ENCODE measurements around the gene RBBP9. TPM values are rescaled to one million over a fixed set of nuclear protein-coding genes. Genes with fewer than 3 reads are reported as not detected.
A peak's percentile ranks its signal among the peaks of the same experiment; 100 is the strongest.
"Not testable (repeated sequence)": the region's sequence is repeated elsewhere in the genome, so short reads cannot be mapped to it uniquely, and the experiment has no call there.

RBBP9 gene
- total RNA-seq (2014; rRNA removed; shearing (Covaris generic)) = 15.7 and 17.8 TPM in 2 replicates
- 10.0 and 19.5 TPM in 2 replicates for polyA plus RNA-seq (2015; cell fraction: cytosol; rRNA removed)
- 13.4 and 24.1 TPM in 2 replicates for polyA plus RNA-seq (2015; cell fraction: nucleus; rRNA removed)

DNA sequence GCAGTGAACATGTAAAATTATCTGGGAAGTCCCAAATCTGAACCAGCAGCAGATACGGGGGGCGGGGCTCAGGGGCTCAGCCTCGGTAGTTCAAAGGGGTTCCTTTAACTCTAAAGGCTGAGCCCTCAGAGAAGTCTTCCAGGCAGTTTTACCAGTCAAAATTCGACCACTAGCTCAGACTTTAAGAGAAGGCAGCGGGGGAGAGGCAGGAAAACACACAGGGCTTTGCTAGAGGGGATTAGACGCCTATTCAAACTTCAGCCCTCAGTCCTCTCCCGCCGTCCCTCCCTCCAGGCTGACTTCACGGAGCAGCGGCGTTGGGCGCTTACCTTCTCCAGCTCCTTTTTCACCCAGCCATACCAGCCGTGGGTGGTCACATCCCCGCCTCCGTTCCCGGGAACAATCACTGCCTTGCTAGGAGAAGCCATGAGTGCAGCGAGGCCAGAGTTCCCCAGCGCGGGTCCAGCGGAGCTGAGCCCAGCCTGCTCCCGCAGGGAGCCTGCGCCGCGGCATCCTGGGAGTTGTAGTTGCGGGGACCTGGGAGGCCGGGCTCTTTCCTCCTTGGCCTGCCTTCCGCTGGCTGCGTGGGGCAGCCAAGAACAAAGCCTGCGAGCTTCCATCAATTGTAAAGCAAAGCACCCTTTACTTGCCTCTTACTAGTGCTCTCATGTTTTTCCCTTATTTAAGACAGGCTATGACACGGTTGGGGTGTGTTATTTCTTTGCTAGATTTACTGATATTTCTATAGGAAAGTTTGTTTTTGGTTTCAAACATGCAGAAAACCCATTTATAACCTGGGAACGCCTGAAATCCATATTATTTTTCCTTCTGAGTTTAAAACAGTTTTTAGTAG is at the start of gene RBBP9:
TSS of gene RBBP9 (minus strand) at position 486 of the 853 bp plus-strand sequence. CDS start at position 428, 58 bp downstream.
- DNase-seq (ENCODE audit: low read depth, low spot score) = peak; percentile 87
- in situ Hi-C loops (cut with HindIII; ENCODE audit: low pct_unique_long_range_greater_than_20kb, low sequenced_read_pairs) = no loop called here

GRCh38 chr20:18545566-18545965 is 48.5 kb upstream of the RBBP9 start:
- in situ Hi-C loops (cut with HindIII; ENCODE audit: low pct_unique_long_range_greater_than_20kb, low sequenced_read_pairs) = no loop called here
- no peak for DNase-seq (ENCODE audit: low read depth, low spot score)

- no peak for DNase-seq (ENCODE audit: low read depth, low spot score)
- in situ Hi-C loops (cut with HindIII; ENCODE audit: low pct_unique_long_range_greater_than_20kb, low sequenced_read_pairs) = no loop called here
Measured at GRCh38 chr20:18543932-18544331, 46.9 kb upstream of the RBBP9 start.

DNA sequence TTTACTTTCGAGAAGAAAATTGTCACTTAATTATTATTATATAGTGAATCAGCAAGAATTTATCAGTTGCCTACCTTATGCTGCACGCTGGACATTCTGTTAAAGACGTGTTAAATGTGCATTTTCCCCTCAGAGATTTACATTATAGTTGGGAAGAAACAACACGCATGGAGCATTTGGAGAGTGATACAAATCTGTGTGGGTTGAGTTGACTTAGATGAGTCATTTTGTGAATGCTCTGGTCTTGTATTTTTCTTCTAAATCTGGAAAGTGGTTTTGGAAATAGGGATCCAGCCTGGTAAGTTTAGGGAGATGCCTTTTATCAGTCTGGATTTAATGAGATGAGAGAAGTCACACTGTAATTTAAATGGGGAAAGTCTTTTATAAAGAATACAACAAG is 46.2 kb upstream of the RBBP9 start:
- in situ Hi-C loops (cut with HindIII; ENCODE audit: low pct_unique_long_range_greater_than_20kb, low sequenced_read_pairs) = no loop called here
- DNase-seq (ENCODE audit: low read depth, low spot score) = no peak

DNA sequence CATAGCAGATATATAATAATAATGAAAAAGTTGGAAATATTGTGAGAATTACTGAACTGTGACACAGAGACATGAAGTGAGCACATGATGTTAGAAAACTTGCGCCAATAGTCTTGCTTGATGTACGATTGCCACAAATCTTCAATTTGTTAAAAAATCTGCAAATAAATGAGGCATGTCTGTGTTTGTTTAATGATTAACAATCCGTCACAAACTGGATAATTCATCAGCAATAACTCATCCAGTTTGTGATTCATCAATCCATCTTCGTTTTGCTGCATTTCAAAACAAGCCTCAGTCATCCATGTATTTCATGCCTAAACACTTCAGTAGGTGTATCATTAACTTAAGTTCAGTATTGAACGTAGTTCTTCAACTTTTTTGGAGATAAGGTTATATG is 44.7 kb upstream of the RBBP9 start:
- in situ Hi-C loops (cut with HindIII; ENCODE audit: low pct_unique_long_range_greater_than_20kb, low sequenced_read_pairs) = no loop called here

DNA sequence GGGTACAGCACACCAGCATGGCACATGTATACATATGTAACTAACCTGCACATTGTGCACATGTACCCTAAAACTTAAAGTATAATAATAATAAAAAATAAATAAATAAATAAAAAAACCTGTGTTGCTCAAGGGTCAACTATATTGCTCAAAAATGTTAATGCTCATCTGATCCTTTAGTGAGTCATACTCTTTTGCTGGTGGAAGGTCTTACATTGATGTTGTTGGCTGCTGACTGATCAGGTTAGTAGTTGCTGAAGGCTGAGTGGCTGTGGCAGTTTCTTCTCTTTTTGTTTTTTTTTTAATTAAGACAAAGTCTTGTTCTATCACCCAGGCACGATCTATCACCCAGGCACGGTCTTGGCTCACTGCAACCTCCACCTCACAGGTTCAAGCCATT is 40.6 kb upstream of the RBBP9 start:
- no peak for DNase-seq (ENCODE audit: low read depth, low spot score)
- in situ Hi-C loops (cut with HindIII; ENCODE audit: low pct_unique_long_range_greater_than_20kb, low sequenced_read_pairs) = no loop called here

More for the DNA sequence above, 44.7 kb upstream of the RBBP9 start:
- DNase-seq (ENCODE audit: low read depth, low spot score) = no peak

- in situ Hi-C loops (cut with HindIII; ENCODE audit: low pct_unique_long_range_greater_than_20kb, low sequenced_read_pairs) = no loop called here
- no peak for DNase-seq (ENCODE audit: low read depth, low spot score)
Measured at GRCh38 chr20:18533978-18534644, 37.1 kb upstream of the RBBP9 start.

DNA sequence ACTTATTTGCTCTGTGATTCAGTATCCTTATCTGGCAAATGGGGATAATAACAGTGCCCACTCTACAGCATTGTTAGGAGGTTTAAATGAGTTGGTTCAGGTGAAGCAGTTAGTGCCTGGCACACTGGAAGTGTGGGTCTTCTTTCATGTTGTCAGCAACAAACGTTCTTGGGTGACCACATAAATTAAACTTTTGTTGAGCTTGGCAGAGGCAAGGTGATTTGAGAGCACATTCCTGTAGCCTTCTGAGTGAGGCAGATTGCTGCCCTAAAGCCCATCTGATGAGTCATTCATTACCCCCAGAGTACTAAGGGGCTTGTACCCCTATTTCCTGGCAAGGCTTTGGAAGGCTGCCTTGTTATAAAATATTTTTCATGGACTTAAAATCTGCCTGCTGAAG is 36.5 kb upstream of the RBBP9 start:
- no peak for DNase-seq (ENCODE audit: low read depth, low spot score)
- in situ Hi-C loops (cut with HindIII; ENCODE audit: low pct_unique_long_range_greater_than_20kb, low sequenced_read_pairs) = no loop called here

- DNase-seq (ENCODE audit: low read depth, low spot score) = no peak
- in situ Hi-C loops (cut with HindIII; ENCODE audit: low pct_unique_long_range_greater_than_20kb, low sequenced_read_pairs) = no loop called here
Measured at GRCh38 chr20:18532626-18533025, 35.6 kb upstream of the RBBP9 start.

DNA sequence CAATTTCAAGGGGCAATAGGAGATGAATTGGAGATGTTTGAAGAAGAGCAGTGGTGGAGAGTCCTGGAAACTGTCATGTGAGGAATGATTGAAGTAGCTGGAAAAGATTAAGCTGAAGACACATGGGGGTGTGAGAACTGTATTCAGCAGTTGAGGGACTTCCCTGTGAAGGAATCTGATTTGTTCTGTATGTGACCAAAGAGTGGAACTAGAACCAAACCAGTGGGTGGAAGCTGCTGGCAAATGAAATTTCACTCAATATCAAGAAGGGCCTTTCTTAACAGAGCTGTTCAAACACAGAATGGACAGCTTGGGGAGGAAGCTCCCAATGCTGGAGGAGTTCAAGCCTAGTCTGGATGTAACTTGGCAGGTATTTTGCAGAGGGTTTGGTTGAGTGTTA is 32.0 kb upstream of the RBBP9 start:
- DNase-seq (ENCODE audit: low read depth, low spot score) = no peak
- in situ Hi-C loops (cut with HindIII; ENCODE audit: low pct_unique_long_range_greater_than_20kb, low sequenced_read_pairs) = no loop called here

- no peak for DNase-seq (ENCODE audit: low read depth, low spot score)
- in situ Hi-C loops (cut with HindIII; ENCODE audit: low pct_unique_long_range_greater_than_20kb, low sequenced_read_pairs) = no loop called here
Measured at GRCh38 chr20:18527836-18528235, 30.8 kb upstream of the RBBP9 start.

DNA sequence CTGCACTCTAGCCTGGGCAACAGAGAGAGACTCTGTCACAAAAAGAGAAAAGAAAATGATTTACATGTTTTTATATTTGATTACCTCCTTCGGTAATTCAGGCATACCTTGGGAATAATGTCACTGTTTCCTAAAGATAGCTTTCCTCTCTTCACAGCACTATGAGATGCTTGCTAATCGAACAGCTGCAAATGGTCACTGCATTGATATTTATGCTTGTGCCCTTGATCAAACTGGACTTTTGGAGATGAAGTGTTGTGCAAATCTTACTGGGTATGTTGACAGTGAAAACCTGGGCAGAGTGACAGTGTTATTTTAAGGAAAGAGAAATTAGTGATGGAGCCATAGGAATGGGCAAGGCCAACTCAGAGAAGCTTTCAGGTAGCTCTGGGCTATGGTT is 30.3 kb upstream of the RBBP9 start:
- no peak for DNase-seq (ENCODE audit: low read depth, low spot score)
- in situ Hi-C loops (cut with HindIII; ENCODE audit: low pct_unique_long_range_greater_than_20kb, low sequenced_read_pairs) = no loop called here

DNA sequence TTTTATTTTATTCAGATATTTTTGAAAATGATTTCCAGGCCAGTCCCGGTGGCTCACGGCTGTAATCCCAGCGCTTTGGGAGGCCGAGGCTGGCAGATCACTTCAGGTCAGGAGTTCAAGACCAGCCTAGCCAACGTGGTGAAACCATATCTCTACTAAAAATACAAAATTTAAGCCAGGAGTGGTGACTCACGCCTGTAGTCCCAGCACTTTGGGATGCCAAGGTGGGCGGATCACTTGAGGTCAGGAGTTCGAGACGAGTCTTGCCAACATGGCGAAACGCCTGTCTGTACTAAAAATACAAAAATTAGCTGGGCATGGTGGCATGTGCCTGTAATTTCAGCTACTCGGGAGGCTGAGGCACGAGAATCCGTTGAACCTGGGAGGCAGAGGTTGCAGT is 29.7 kb upstream of the RBBP9 start:
- DNase-seq (ENCODE audit: low read depth, low spot score); in situ Hi-C loops (cut with HindIII; ENCODE audit: low pct_unique_long_range_greater_than_20kb, low sequenced_read_pairs): not testable (repeated sequence)

DNA sequence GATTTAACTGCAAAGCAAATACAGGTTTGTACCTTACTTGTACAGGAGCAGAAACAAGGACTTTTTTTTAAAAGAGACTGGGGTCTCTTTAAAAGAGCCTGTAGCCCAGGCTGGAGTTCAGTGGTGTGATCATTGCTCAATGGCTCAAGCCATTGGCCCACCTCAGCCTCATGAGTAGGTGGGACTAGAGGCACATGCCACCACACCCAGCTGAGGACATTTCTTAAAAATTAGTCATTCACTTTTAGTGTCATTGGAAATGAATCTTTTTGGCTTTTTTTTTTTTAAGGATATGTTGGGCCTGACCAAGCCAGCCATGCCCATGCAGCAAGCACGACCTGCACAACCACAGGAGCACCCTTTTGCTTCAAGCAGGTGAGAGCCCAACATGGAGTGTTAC is 27.6 kb upstream of the RBBP9 start:
- in situ Hi-C loops (cut with HindIII; ENCODE audit: low pct_unique_long_range_greater_than_20kb, low sequenced_read_pairs) = no loop called here
- DNase-seq (ENCODE audit: low read depth, low spot score) = no peak

DNA sequence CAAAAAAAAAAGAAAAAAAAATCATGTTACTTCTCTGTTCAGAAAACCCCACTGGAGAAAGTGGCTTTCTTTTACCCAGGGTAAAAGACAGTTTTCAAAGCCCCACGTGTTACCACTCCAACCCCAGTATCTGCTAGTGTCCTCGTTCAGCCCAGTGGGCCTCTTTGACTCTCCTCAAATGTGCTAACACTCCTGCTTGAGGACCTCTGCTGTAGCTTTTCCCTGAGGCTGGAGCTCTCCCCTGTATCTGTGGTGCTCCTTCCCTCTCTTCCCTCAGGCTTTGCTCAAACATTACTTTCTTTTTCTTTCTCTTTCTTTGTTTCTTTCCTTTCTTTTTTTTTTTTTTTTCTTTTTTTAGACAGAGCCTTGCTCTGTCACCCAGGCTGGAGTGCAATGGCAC is 26.0 kb upstream of the RBBP9 start:
- in situ Hi-C loops (cut with HindIII; ENCODE audit: low pct_unique_long_range_greater_than_20kb, low sequenced_read_pairs) = no loop called here
- no peak for DNase-seq (ENCODE audit: low read depth, low spot score)

GRCh38 chr20:18522066-18522465 is 25.0 kb upstream of the RBBP9 start:
- not testable (repeated sequence) for DNase-seq (ENCODE audit: low read depth, low spot score)

DNA sequence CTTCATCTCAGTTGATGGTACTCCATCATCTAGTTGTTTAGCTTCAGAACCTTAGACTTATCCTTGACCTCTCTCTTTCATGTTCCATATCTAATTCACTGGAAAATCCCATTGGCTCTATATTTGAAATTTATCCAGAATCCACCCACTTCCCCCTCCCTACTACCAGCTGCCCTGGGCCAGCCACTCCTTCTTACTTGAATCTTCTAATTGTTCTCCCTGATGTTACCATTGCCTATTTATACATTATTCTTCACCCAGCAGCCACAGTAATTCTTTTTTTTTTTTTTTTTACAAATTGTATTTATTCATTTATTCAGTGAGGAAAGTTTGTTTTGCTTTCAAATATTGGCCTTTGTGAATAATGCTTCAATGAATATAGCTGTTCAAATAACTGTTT is 18.9 kb upstream of the RBBP9 start:
- no peak for DNase-seq (ENCODE audit: low read depth, low spot score)

More at GRCh38 chr20:18522066-18522465, 25.0 kb upstream of the RBBP9 start:
- in situ Hi-C loops (cut with HindIII; ENCODE audit: low pct_unique_long_range_greater_than_20kb, low sequenced_read_pairs) = not testable (repeated sequence)

DNA sequence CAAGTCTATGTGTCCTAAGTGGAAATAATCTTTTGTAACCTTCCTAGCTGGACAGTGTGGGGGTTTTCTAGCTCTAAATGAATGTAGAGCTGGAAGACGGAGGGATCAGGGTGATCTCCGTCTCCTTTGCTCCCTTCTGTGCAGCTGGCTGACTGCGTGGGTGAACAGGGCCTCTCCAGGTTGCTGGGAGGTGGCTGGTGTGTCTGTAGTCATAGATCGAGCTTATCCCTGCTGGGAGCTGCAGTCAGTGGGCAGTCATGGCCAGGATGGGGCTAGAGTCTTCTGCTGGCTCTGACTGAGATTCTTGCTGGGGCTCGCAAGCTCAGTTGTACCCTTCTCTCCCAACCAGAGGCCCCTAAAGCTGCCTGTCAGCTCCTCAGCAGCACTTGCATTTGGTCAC is 17.1 kb upstream of the RBBP9 start:
- no peak for DNase-seq (ENCODE audit: low read depth, low spot score)
- in situ Hi-C loops (cut with HindIII; ENCODE audit: low pct_unique_long_range_greater_than_20kb, low sequenced_read_pairs) = no loop called here

More for the DNA sequence above, 18.9 kb upstream of the RBBP9 start:
- in situ Hi-C loops (cut with HindIII; ENCODE audit: low pct_unique_long_range_greater_than_20kb, low sequenced_read_pairs) = no loop called here

GRCh38 chr20:18513208-18513607 is 16.2 kb upstream of the RBBP9 start:
- in situ Hi-C loops (cut with HindIII; ENCODE audit: low pct_unique_long_range_greater_than_20kb, low sequenced_read_pairs) = no loop called here
- no peak for DNase-seq (ENCODE audit: low read depth, low spot score)

All from SK-MEL-5 (cell line).